ENCODE results near the gene PCCA.

DNA sequence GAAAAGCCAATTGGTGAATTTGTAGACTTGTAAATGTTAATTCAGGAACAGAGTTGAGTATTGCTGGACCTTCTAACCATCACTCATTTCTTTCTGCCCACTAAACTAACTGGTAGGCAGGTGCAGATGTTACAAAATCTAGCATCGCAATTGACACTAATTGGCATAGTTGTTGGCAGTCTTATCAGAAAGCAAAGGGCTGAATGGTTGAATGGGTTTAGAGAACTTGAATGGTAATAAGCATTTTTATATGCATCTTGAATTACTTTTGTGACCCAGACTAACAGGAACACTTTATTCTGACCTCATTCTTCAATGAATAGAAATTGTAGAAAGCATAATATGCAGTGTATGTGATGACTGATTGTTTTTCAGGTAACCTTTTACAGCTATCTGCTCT is 310.6 kb downstream of the PCCA start:
- TF ChIP-seq, protein P1, sequence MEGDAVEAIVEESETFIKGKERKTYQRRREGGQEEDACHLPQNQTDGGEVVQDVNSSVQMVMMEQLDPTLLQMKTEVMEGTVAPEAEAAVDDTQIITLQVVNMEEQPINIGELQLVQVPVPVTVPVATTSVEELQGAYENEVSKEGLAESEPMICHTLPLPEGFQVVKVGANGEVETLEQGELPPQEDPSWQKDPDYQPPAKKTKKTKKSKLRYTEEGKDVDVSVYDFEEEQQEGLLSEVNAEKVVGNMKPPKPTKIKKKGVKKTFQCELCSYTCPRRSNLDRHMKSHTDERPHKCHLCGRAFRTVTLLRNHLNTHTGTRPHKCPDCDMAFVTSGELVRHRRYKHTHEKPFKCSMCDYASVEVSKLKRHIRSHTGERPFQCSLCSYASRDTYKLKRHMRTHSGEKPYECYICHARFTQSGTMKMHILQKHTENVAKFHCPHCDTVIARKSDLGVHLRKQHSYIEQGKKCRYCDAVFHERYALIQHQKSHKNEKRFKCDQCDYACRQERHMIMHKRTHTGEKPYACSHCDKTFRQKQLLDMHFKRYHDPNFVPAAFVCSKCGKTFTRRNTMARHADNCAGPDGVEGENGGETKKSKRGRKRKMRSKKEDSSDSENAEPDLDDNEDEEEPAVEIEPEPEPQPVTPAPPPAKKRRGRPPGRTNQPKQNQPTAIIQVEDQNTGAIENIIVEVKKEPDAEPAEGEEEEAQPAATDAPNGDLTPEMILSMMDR (IDR thresholded peaks at IDR 0.05) = no peak
- TF ChIP-seq POLR2AphosphoS5 (IDR thresholded peaks at IDR 0.05) (no peak), POLR2A (IDR thresholded peaks at IDR 0.05) (no peak)

Data from suprapubic skin (tissue), 4 donors.